Liver (tissue), 9 donors: ENCODE data around the gene GPR55. TPM values are rescaled to one million over a fixed set of nuclear protein-coding genes. Genes with fewer than 3 reads are reported as not detected.
"Not testable (repeated sequence)": the region's sequence is repeated elsewhere in the genome, so short reads cannot be mapped to it uniquely, and the experiment has no call there.

ENCODE experiments used
- DNase-seq: peaks from one replicate; pipeline ENCODE4 v3.0.0-alpha.2; 2017; ENCODE audit warnings: low spot score
- H3K27ac ChIP-seq, 2 donors: one replicate each; pipeline ENCODE4 v1.7.0; 2013; ENCODE audit warnings: inconsistent platforms in 2 of 2, low read length in 2 of 2, control low read depth in 1 of 2, low read depth in 1 of 2, mild to moderate bottlenecking in 1 of 2
- H3K27me3 ChIP-seq, 4 donors: one replicate each; pipeline versions ENCODE4 v1.6.1 to v1.7.0; 2013; ENCODE audit warnings: low read length in 3 of 4, inconsistent platforms in 1 of 4, mild to moderate bottlenecking in 1 of 4, moderate library complexity in 1 of 4; ENCODE audit not compliant: control insufficient read depth in 4 of 4, insufficient read depth in 4 of 4
- H3K36me3 ChIP-seq, 4 donors: one replicate each; pipeline versions ENCODE4 v1.6.1 to v1.7.0; 2013; ENCODE audit warnings: low read length in 3 of 4, mild to moderate bottlenecking in 3 of 4, low read depth in 1 of 4, moderate library complexity in 1 of 4; ENCODE audit not compliant: control insufficient read depth in 4 of 4, insufficient read depth in 3 of 4
- H3K4me1 ChIP-seq, 4 donors: one replicate each; pipeline versions ENCODE4 v1.6.1 to v1.7.0; 2013; ENCODE audit warnings: low read length in 3 of 4, mild to moderate bottlenecking in 3 of 4, moderate library complexity in 1 of 4; ENCODE audit not compliant: control insufficient read depth in 4 of 4, insufficient read depth in 4 of 4
- H3K4me3 ChIP-seq, 3 donors: one replicate each; pipeline versions ENCODE4 v1.6.1 to v1.7.0; 2013; ENCODE audit warnings: low read length in 3 of 3, control low read depth in 1 of 3, low read depth in 1 of 3, mild to moderate bottlenecking in 1 of 3
- H3K9ac ChIP-seq, 2 donors: one replicate each; pipeline ENCODE4 v1.7.0; 2013; ENCODE audit warnings: low read length in 2 of 2, mild to moderate bottlenecking in 2 of 2, moderate library complexity in 2 of 2, control low read depth in 1 of 2, low read depth in 1 of 2
- H3K9me3 ChIP-seq, 4 donors: one replicate each; pipeline versions ENCODE4 v1.6.1 to v1.7.0; 2013; ENCODE audit warnings: low read length in 3 of 4; ENCODE audit not compliant: control insufficient read depth in 4 of 4
- ATF3 ChIP-seq: IDR thresholded peaks from 2 replicates; pipeline ENCODE4 v1.6.1; 2016; ENCODE audit warnings: antibody characterized with exemption
- EGR1 ChIP-seq, 2 donors: IDR thresholded peaks; 2 replicates each; pipeline ENCODE4 v1.6.1; 2016 to 2018; ENCODE audit warnings: antibody characterized with exemption in 2 of 2, low read depth in 2 of 2
- FOXA2 ChIP-seq: IDR thresholded peaks from 2 replicates; pipeline ENCODE4 v1.6.1; 2016; ENCODE audit warnings: antibody characterized with exemption
- GABPA ChIP-seq, 2 donors: IDR thresholded peaks in 1 of 2; conservative IDR thresholded peaks in 1 of 2; 2 replicates each; pipeline ENCODE4 v1.6.1; 2016; ENCODE audit warnings: antibody characterized with exemption in 2 of 2, mild to moderate bottlenecking in 1 of 2, moderate library complexity in 1 of 2
- HNF4A ChIP-seq, 2 donors: conservative IDR thresholded peaks; 2 replicates each; pipeline ENCODE4 v1.6.1; 2016; ENCODE audit warnings: antibody characterized with exemption in 2 of 2, mild to moderate bottlenecking in 2 of 2
- HNF4G ChIP-seq: IDR thresholded peaks from 2 replicates; pipeline ENCODE4 v1.6.1; 2016; ENCODE audit warnings: antibody characterized with exemption
- JUND ChIP-seq, 2 donors: IDR thresholded peaks; 2 replicates each; pipeline ENCODE4 v1.6.1; 2016; ENCODE audit warnings: antibody characterized with exemption in 2 of 2
- NR2F2 ChIP-seq: IDR thresholded peaks from 2 replicates; pipeline ENCODE4 v1.6.1; 2016; ENCODE audit warnings: antibody characterized with exemption
- RAD21 ChIP-seq, 2 donors: IDR thresholded peaks; 2 replicates each; pipeline ENCODE4 v1.6.1; 2016; ENCODE audit warnings: antibody characterized with exemption in 2 of 2, mild to moderate bottlenecking in 2 of 2
- SP1 ChIP-seq: IDR thresholded peaks from 2 replicates; pipeline ENCODE4 v1.6.1; 2018; ENCODE audit warnings: antibody characterized with exemption, mild to moderate bottlenecking
- TAF1 ChIP-seq: conservative IDR thresholded peaks from 2 replicates; pipeline ENCODE4 v1.6.1; 2016; ENCODE audit warnings: antibody characterized with exemption, mild to moderate bottlenecking
- YY1 ChIP-seq: IDR thresholded peaks from 2 replicates; pipeline ENCODE4 v1.6.1; 2016; ENCODE audit warnings: antibody characterized with exemption, mild to moderate bottlenecking
- WGBS: extraction: QIAGEN DNeasy Blood & Tissue Kit; methylation state at CpG from one replicate; pipeline ENCODE4 v1.1.7; 2013; 5-methylcytosine and 5-hydroxymethylcytosine counted together
- polyA plus RNA-seq, 2 donors: library from polyadenylated mRNA; stranded (reverse) in 1 of 2; unstranded in 1 of 2; fragments of 200-250 nt in 1 of 2; fragments of >200 nt in 1 of 2; fragmentation: Nextera tagmentation in 1 of 2; extraction: Ambion mirVana in 1 of 2; gene quantifications; one replicate each; pipeline versions ENCODE4 v1.2.1 to v1.2.3, GENCODE V29; 2013 to 2015
- total RNA-seq, 2 donors: library from RNA; depleted of rRNA; stranded (reverse); fragments of >200 nt; gene quantifications; one replicate each; pipeline ENCODE4 v1.2.3, GENCODE V29; 2014
- TF ChIP-seq, protein P1 (sequence below): IDR thresholded peaks from 2 replicates; pipeline ENCODE4 v1.6.1; 2016; ENCODE audit warnings: antibody characterized with exemption
- TF ChIP-seq, protein P2 (sequence below): fragments of 150-350 bp; IDR thresholded peaks from 2 replicates; pipeline ENCODE4 v1.5.1; 2017; ENCODE audit warnings: improper control_type of control experiment, low read depth, low read length; ENCODE audit not compliant: missing input control
- TF ChIP-seq, protein P3 (sequence below): IDR thresholded peaks from 2 replicates; pipeline ENCODE4 v1.6.1; 2016; ENCODE audit warnings: antibody characterized with exemption
- donor health status: healthy.
- donor health status: healthy.
- donor health status: healthy.
- donor health status: healthy.
- donor health status: healthy.

Gene GPR55
- total and polyA plus RNA-seq, 4 donors: 0.05 to 0.17 (median 0.10) TPM; not detected in 1

DNA sequence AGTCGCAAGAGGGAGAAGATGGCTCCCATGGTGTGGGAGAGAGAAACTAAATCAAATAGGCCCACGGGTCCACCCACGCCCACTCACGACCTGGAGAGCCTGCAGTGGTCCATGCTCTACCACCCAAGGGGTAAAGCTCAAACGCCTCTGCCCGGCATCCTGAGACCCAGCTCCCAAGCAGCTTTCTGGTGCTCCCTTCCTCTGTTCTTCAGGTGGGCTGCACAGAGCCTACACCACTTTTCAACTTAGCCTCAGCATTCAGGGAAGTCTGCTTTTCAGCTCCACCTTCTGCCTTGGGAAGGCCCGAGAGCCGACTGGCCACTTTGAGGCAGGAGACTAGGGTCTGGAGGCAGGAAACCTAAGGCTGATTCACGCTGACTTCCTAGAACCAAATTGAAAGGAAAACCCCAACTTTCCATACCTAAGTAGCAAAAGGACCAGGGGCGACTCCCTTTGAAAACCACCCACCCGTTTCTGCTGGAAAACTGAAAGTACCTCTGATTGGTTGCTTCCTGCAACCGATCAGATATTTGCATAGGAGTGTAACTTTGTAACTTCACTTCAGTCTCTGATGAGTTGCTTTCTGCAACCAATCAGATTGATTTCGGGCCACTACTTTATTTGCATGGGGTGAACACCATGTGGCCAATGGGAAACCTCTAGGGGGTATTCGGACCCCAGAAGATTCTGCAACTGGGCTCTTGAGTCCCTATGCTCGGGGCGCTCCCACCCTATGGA lies 44.0 kb upstream of the GPR55 start:
- no peaks in the 10 kb centered on the region for H3K4me1 ChIP-seq
- no peak for DNase-seq
- no peak overlapping the region for H3K9ac ChIP-seq
- no peak overlapping the region for H3K27ac ChIP-seq
- H3K27me3 ChIP-seq: no peaks in the 10 kb centered on the region
- no peak overlapping the region for H3K4me3 ChIP-seq
- 81% methylated on average over 16 of the region's 16 CpGs for WGBS
- TF ChIP-seq NR2F2 (no peak), YY1 (no peak), TAF1 (no peak), SP1 (no peak), FOXA2 (no peak), GABPA (IDR thresholded peaks at IDR 0.05 in 1 of 2, conservative IDR thresholded peaks at IDR 0.05 in 1 of 2) (no peak)
- TF ChIP-seq, protein P1, sequence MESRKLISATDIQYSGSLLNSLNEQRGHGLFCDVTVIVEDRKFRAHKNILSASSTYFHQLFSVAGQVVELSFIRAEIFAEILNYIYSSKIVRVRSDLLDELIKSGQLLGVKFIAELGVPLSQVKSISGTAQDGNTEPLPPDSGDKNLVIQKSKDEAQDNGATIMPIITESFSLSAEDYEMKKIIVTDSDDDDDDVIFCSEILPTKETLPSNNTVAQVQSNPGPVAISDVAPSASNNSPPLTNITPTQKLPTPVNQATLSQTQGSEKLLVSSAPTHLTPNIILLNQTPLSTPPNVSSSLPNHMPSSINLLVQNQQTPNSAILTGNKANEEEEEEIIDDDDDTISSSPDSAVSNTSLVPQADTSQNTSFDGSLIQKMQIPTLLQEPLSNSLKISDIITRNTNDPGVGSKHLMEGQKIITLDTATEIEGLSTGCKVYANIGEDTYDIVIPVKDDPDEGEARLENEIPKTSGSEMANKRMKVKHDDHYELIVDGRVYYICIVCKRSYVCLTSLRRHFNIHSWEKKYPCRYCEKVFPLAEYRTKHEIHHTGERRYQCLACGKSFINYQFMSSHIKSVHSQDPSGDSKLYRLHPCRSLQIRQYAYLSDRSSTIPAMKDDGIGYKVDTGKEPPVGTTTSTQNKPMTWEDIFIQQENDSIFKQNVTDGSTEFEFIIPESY: no peak
- TF ChIP-seq, protein P2, sequence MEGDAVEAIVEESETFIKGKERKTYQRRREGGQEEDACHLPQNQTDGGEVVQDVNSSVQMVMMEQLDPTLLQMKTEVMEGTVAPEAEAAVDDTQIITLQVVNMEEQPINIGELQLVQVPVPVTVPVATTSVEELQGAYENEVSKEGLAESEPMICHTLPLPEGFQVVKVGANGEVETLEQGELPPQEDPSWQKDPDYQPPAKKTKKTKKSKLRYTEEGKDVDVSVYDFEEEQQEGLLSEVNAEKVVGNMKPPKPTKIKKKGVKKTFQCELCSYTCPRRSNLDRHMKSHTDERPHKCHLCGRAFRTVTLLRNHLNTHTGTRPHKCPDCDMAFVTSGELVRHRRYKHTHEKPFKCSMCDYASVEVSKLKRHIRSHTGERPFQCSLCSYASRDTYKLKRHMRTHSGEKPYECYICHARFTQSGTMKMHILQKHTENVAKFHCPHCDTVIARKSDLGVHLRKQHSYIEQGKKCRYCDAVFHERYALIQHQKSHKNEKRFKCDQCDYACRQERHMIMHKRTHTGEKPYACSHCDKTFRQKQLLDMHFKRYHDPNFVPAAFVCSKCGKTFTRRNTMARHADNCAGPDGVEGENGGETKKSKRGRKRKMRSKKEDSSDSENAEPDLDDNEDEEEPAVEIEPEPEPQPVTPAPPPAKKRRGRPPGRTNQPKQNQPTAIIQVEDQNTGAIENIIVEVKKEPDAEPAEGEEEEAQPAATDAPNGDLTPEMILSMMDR: no peak
- H3K9me3 ChIP-seq: no peaks in the 10 kb centered on the region
- no peaks in the 10 kb centered on the region for H3K36me3 ChIP-seq

- WGBS: 89% methylated on average over 6 of the region's 6 CpGs
- not testable (repeated sequence) for H3K4me1 ChIP-seq, H3K36me3 ChIP-seq, H3K27ac ChIP-seq, H3K9ac ChIP-seq, DNase-seq, H3K27me3 ChIP-seq, H3K4me3 ChIP-seq, H3K9me3 ChIP-seq
Measured at GRCh38 chr2:230968314-230968713, 43.3 kb upstream of the GPR55 start.

GRCh38 chr2:230967113-230967512 lies 42.1 kb upstream of the GPR55 start:
- H3K36me3 ChIP-seq: no peaks in the 10 kb centered on the region
- DNase-seq: no peak
- H3K9me3 ChIP-seq: peaks cover 0 to 1% (median 0%) of the 10 kb centered on the region in 4 donors
- no peak overlapping the region for H3K4me3 ChIP-seq
- no peak overlapping the region for H3K9ac ChIP-seq
- H3K27me3 ChIP-seq: no peaks in the 10 kb centered on the region
- WGBS: 90% methylated on average over 3 of the region's 3 CpGs
- no peak overlapping the region for H3K27ac ChIP-seq
- no peaks in the 10 kb centered on the region for H3K4me1 ChIP-seq
- TF ChIP-seq HNF4G: no peak
- TF ChIP-seq EGR1 (IDR thresholded peaks at IDR 0.05; ENCODE audit: low read depth in 2 of 2): no peak
- no peak for TF ChIP-seq ATF3
- no peak for TF ChIP-seq TAF1
- no peak for TF ChIP-seq HNF4A (conservative IDR thresholded peaks at IDR 0.05)
- TF ChIP-seq, protein P3, sequence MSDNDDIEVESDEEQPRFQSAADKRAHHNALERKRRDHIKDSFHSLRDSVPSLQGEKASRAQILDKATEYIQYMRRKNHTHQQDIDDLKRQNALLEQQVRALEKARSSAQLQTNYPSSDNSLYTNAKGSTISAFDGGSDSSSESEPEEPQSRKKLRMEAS: no peak
- no peak for TF ChIP-seq RAD21 (IDR thresholded peaks at IDR 0.05)
- TF ChIP-seq NR2F2: no peak
- TF ChIP-seq JUND (IDR thresholded peaks at IDR 0.05): no peak
- TF ChIP-seq, protein P1: no peak
- TF ChIP-seq SP1: no peak
- TF ChIP-seq GABPA (IDR thresholded peaks at IDR 0.05 in 1 of 2, conservative IDR thresholded peaks at IDR 0.05 in 1 of 2): no peak
- TF ChIP-seq, protein P2: no peak
